Fibroblast of upper back skin (primary cell): ENCODE results near the gene C6.
A peak's percentile ranks its signal among the peaks of the same experiment; 100 is the strongest.
"Not testable (repeated sequence)": the region's sequence is repeated elsewhere in the genome, so short reads cannot be mapped to it uniquely, and the experiment has no call there.

Experiments used
- DNase-seq: peaks from one replicate; pipeline ENCODE4 v3.0.0-alpha.2; 2013

Gene C6

GRCh38 chr5:41213340-41213739 lies at the start of gene C6:
TSS of gene C6 (minus strand) at chr5:41213532. CDS start at chr5:41203230, 10,302 bp downstream.
- DNase-seq = no peak

- DNase-seq = peak; percentile 0
These were observed 43.1 kb upstream of the C6 start for GRCh38 chr5:41256400-41256799.

GRCh38 chr5:41253109-41253508 lies 39.8 kb upstream of the C6 start:
- DNase-seq = no peak

- no peak for DNase-seq
These were observed 38.7 kb upstream of the C6 start for GRCh38 chr5:41252036-41252435.

GRCh38 chr5:41250351-41250987 lies 37.1 kb upstream of the C6 start:
- no peak for DNase-seq

GRCh38 chr5:41247135-41247534 lies 33.8 kb upstream of the C6 start:
- DNase-seq = no peak

- peak; percentile 31 for DNase-seq
These were observed 33.0 kb upstream of the C6 start for GRCh38 chr5:41246376-41246775.

- no peak for DNase-seq
These were observed 30.2 kb upstream of the C6 start for GRCh38 chr5:41243558-41243957.

GRCh38 chr5:41240985-41241384 lies 27.7 kb upstream of the C6 start:
- DNase-seq = no peak

- no peak for DNase-seq
These were observed 27.1 kb upstream of the C6 start for GRCh38 chr5:41240390-41240789.

- DNase-seq = no peak
These were observed 21.1 kb upstream of the C6 start for GRCh38 chr5:41234475-41234874.

- DNase-seq = no peak
These were observed 19.5 kb upstream of the C6 start for GRCh38 chr5:41232797-41233196.

GRCh38 chr5:41230276-41230675 lies 16.9 kb upstream of the C6 start:
- DNase-seq = not testable (repeated sequence)

- DNase-seq = no peak
These were observed 10.6 kb upstream of the C6 start for GRCh38 chr5:41223962-41224361.

- DNase-seq = no peak
These were observed 6.4 kb upstream of the C6 start for GRCh38 chr5:41219658-41220269.

- DNase-seq = no peak
These were observed 5.8 kb upstream of the C6 start for GRCh38 chr5:41218929-41219657.

GRCh38 chr5:41214182-41214581 lies 850 bp upstream of the C6 start:
- DNase-seq = no peak

- no peak for DNase-seq
These were observed 397 bp downstream of the C6 start for GRCh38 chr5:41212935-41213334.

GRCh38 chr5:41211417-41211816 lies 1.9 kb downstream of the C6 start:
- DNase-seq = no peak

GRCh38 chr5:41205475-41205874 lies 7.9 kb downstream of the C6 start:
- DNase-seq = not testable (repeated sequence)

GRCh38 chr5:41203033-41203432 lies 10.3 kb downstream of the C6 start:
- DNase-seq = no peak

- DNase-seq = no peak
These were observed 12.1 kb downstream of the C6 start for GRCh38 chr5:41201082-41201772.

GRCh38 chr5:41200506-41200905 lies 12.8 kb downstream of the C6 start:
- DNase-seq = no peak

GRCh38 chr5:41199660-41200059 lies 13.7 kb downstream of the C6 start:
- no peak for DNase-seq
